ENCODE results near the gene NUP42.
"Not testable (repeated sequence)": the region's sequence is repeated elsewhere in the genome, so short reads cannot be mapped to it uniquely, and the experiment has no call there.

Gene NUP42

GRCh38 chr7:23205577-23205908, 23.7 kb downstream of the NUP42 start:
- DNase-seq, result no peak

GRCh38 chr7:23205909-23206767, 24.3 kb downstream of the NUP42 start:
- no peak for DNase-seq

- no peak for DNase-seq
These were observed 25.2 kb downstream of the NUP42 start for GRCh38 chr7:23207021-23207420.

GRCh38 chr7:23207884-23208283, 26.0 kb downstream of the NUP42 start:
- no peak for DNase-seq

- no peak for DNase-seq
These were observed 26.5 kb downstream of the NUP42 start for GRCh38 chr7:23208316-23208715.

- DNase-seq, result no peak
These were observed 28.7 kb downstream of the NUP42 start for GRCh38 chr7:23210506-23210905.

- DNase-seq, result no peak
These were observed 29.7 kb downstream of the NUP42 start for GRCh38 chr7:23211589-23211988.

- DNase-seq, result no peak
These were observed 30.5 kb downstream of the NUP42 start for GRCh38 chr7:23212395-23212794.

GRCh38 chr7:23212841-23213240, 31.0 kb downstream of the NUP42 start:
- DNase-seq, result no peak

- DNase-seq, result no peak
These were observed 31.9 kb downstream of the NUP42 start for GRCh38 chr7:23213755-23214154.

- no peak for DNase-seq
These were observed 32.6 kb downstream of the NUP42 start for GRCh38 chr7:23214423-23214822.

GRCh38 chr7:23214938-23215337, 33.1 kb downstream of the NUP42 start:
- no peak for DNase-seq

- no peak for DNase-seq
These were observed 34.2 kb downstream of the NUP42 start for GRCh38 chr7:23216021-23216420.

- DNase-seq, result no peak
These were observed 36.3 kb downstream of the NUP42 start for GRCh38 chr7:23218196-23218595.

GRCh38 chr7:23220690-23221305, 39.0 kb downstream of the NUP42 start:
- DNase-seq, result no peak

GRCh38 chr7:23222439-23223030, 40.7 kb downstream of the NUP42 start:
- no peak for DNase-seq

GRCh38 chr7:23224364-23224763, 42.5 kb downstream of the NUP42 start:
- DNase-seq, result not testable (repeated sequence)

- DNase-seq, result no peak
These were observed 45.1 kb downstream of the NUP42 start for GRCh38 chr7:23226844-23227450.

GRCh38 chr7:23228412-23228811, 46.6 kb downstream of the NUP42 start:
- DNase-seq, result no peak

GRCh38 chr7:23230641-23231101, 48.8 kb downstream of the NUP42 start:
- DNase-seq, result no peak

GRCh38 chr7:23232966-23233365, 51.1 kb downstream of the NUP42 start:
- no peak for DNase-seq

GRCh38 chr7:23234569-23235296, 52.9 kb downstream of the NUP42 start:
- DNase-seq, result no peak

GRCh38 chr7:23235813-23236221, 54.0 kb downstream of the NUP42 start:
- no peak for DNase-seq
